GM12891 (cell line): ENCODE results near the gene BICC1.

Experiments used
- POLR2A ChIP-seq: IDR thresholded peaks from 2 replicates; pipeline ENCODE4 v1.6.1; 2011; ENCODE audit warnings: low read depth, low read length, control low read depth
- POLR2AphosphoS5 ChIP-seq: IDR thresholded peaks from 2 replicates; pipeline ENCODE4 v1.6.1; 2011; ENCODE audit warnings: low read depth, low read length, control low read depth
- SPI1 ChIP-seq: IDR thresholded peaks from 2 replicates; pipeline ENCODE4 v1.6.1; 2011; ENCODE audit warnings: low read depth, low read length, control low read depth

DNA sequence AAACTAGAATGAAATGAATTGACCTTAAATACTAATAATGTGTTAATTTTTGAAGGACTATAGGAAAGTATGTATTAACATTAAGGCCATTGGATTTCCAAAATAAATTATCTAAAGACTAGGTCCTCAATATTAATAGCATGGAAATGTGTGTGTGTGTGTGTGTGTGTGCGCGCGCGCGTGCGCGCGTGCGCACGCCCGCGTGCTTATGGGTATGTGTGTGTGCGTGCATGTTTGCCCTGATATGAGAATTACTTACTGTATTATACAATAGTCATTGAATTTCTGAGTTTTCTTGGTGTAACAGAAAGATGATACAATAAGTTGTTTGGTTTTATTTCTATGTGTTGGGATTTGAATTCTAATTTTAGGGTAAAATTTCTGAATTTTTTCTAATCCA lies 205.9 kb downstream of the BICC1 start:
- TF ChIP-seq SPI1 = no peak
- no peak for TF ChIP-seq POLR2A
- TF ChIP-seq POLR2AphosphoS5 = no peak
